ENCODE results near the gene SNX14.

Gene SNX14

DNA sequence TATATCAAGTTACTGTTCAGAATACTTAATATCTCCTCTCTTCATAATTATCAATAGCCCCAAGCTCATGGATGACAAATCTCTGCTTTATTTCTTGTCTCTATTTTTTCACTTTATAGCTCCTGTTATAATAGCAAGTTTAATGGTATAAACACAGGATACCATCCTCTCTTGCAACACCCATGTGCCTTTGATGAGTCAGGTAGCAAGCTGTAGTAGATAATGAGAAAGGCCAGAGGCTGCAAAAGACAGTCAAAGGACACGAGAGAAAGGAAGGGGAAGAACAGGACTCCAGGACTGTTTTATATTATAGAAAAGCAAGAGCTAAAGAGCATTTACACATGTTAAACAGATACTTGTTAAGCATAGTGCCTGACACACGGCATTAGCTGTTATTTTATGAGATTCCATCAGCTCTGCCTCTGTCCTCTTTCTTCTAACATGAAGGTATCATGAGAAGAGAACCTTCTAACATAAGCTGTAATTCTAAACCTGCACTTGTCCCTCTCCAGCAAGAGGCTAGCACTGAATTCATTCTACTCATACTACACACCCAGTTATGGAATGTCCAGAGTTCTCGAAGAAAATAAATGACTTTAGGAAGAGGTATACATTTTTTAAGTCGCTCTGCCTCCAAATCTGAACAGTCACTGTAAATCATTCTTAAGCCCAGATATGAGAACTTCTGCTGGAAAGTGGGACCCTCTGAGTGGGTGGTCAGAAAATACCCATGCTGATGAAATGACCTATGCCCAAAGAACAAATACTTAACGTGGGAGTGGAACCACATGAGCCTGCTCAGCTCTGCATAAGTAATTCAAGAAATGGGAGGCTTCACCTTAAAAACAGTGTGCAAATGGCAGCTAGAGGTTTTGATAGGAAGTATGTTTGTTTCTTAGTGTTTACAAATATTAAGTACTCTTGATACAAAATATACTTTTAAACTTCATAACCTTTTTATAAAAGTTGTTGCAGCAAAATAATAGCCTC lies 98.8 kb downstream of the SNX14 start:
- H3K27me3 ChIP-seq, result no peaks in the 10 kb centered on the region
- no peak overlapping the region for H3K27ac ChIP-seq
- H3K4me1 ChIP-seq, result peaks cover 0 to 5% (median 3%) of the 10 kb centered on the region in 4 donors
- no peak for DNase-seq
- H3K9me3 ChIP-seq, result no peaks in the 10 kb centered on the region
- TF ChIP-seq, protein P1, sequence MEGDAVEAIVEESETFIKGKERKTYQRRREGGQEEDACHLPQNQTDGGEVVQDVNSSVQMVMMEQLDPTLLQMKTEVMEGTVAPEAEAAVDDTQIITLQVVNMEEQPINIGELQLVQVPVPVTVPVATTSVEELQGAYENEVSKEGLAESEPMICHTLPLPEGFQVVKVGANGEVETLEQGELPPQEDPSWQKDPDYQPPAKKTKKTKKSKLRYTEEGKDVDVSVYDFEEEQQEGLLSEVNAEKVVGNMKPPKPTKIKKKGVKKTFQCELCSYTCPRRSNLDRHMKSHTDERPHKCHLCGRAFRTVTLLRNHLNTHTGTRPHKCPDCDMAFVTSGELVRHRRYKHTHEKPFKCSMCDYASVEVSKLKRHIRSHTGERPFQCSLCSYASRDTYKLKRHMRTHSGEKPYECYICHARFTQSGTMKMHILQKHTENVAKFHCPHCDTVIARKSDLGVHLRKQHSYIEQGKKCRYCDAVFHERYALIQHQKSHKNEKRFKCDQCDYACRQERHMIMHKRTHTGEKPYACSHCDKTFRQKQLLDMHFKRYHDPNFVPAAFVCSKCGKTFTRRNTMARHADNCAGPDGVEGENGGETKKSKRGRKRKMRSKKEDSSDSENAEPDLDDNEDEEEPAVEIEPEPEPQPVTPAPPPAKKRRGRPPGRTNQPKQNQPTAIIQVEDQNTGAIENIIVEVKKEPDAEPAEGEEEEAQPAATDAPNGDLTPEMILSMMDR (IDR thresholded peaks at IDR 0.05), result no peak
- H3K4me3 ChIP-seq, result no peak overlapping the region
- intact Hi-C loops (cut with DNase I; ENCODE audit: low total_unique reads), result no loop called here
- H3K36me3 ChIP-seq, result peaks cover 11 to 25% (median 19%) of the 10 kb centered on the region in 3 donors

GRCh38 chr6:85493389-85493788 lies 100.3 kb downstream of the SNX14 start:
- H3K9me3 ChIP-seq, result no peaks in the 10 kb centered on the region
- peaks cover 11 to 34% (median 19%) of the 10 kb centered on the region in 3 donors for H3K36me3 ChIP-seq
- no peak for DNase-seq
- no peak overlapping the region for H3K27ac ChIP-seq
- H3K4me3 ChIP-seq, result no peak overlapping the region
- H3K4me1 ChIP-seq, result no peaks in the 10 kb centered on the region
- H3K27me3 ChIP-seq, result no peaks in the 10 kb centered on the region
- intact Hi-C loops (cut with DNase I; ENCODE audit: low total_unique reads), result no loop called here
- TF ChIP-seq, protein P1 (IDR thresholded peaks at IDR 0.05), result no peak

GRCh38 chr6:85490516-85491248 lies 103.0 kb downstream of the SNX14 start:
- Histone ChIP-seq H3K9me3 (no peaks in the 10 kb centered on the region), H3K4me1 (no peaks in the 10 kb centered on the region), H3K27ac (no peak overlapping the region), H3K4me3 (no peak overlapping the region), H3K27me3 (no peaks in the 10 kb centered on the region), H3K36me3 (peaks cover 26 to 49% (median 35%) of the 10 kb centered on the region in 3 donors)
- DNase-seq, result no peak
- intact Hi-C loops (cut with DNase I; ENCODE audit: low total_unique reads), result no loop called here
- TF ChIP-seq, protein P1 (IDR thresholded peaks at IDR 0.05), result no peak

GRCh38 chr6:85484948-85485347 lies 108.7 kb downstream of the SNX14 start:
- peaks cover 14 to 25% (median 19%) of the 10 kb centered on the region in 3 donors for H3K36me3 ChIP-seq
- peaks cover 0 to 11% (median 7%) of the 10 kb centered on the region in 4 donors for H3K4me1 ChIP-seq
- no peaks in the 10 kb centered on the region for H3K27me3 ChIP-seq
- H3K9me3 ChIP-seq, result no peaks in the 10 kb centered on the region
- TF ChIP-seq, protein P1 (IDR thresholded peaks at IDR 0.05), result no peak
- DNase-seq, result no peak
- intact Hi-C loops (cut with DNase I; ENCODE audit: low total_unique reads), result loop anchor here (5.0 kb wide), 1 partner anchor 133 kb away; no protein-coding TSS in a partner anchor
- no peak overlapping the region for H3K4me3 ChIP-seq
- no peak overlapping the region for H3K27ac ChIP-seq

- Histone ChIP-seq H3K27me3 (no peaks in the 10 kb centered on the region), H3K4me3 (no peak overlapping the region), H3K27ac (no peak overlapping the region), H3K36me3 (peaks cover 14 to 18% (median 16%) of the 10 kb centered on the region in 3 donors), H3K4me1 (peaks cover 0 to 11% (median 7%) of the 10 kb centered on the region in 4 donors), H3K9me3 (no peaks in the 10 kb centered on the region)
- no peak for DNase-seq
- TF ChIP-seq, protein P1 (IDR thresholded peaks at IDR 0.05), result no peak
- intact Hi-C loops (cut with DNase I; ENCODE audit: low total_unique reads), result loop anchor here (5.0 kb wide), 1 partner anchor 132 kb away; no protein-coding TSS in a partner anchor
These were observed 109.8 kb downstream of the SNX14 start for GRCh38 chr6:85483846-85484245.

All from tibial artery (tissue), 4 donors.